Endothelial cell of umbilical vein (primary cell): ENCODE measurements around the gene METTL24. TPM values are rescaled to one million over a fixed set of nuclear protein-coding genes. Genes with fewer than 3 reads are reported as not detected.

Experiments used
- BruUV-seq: library from RNA; stranded (reverse); fragments of 400-500 nt; replicated peaks from 2 replicates; lab custom pipeline; 2021; lab: Mats Ljungman, UMichigan
- CTCF ChIA-PET: fragments of 300-600, 350-600 bp; sonication (Branson Sonifier 250); formaldehyde crosslinking; loops from one replicate; lab custom pipeline; 2021; ENCODE audit warnings: antibody characterized with exemption, inconsistent platforms; lab: Charles Lee
- POLR2A ChIA-PET: fragments of 300-600, 350-600 bp; sonication (Branson Sonifier 250); formaldehyde crosslinking; loops from one replicate; lab custom pipeline; 2021; ENCODE audit warnings: antibody characterized with exemption, inconsistent platforms; lab: Charles Lee
- DNase-seq: peaks from one replicate; pipeline ENCODE4 v3.0.0-alpha.2; 2011; ENCODE audit warnings: low read depth, low spot score
- FAIRE-seq: peaks from 2 replicates; lab custom pipeline; 2011; peaks lifted over from hg19 to GRCh38; lab: Jason Lieb, UNC
- H2AFZ ChIP-seq: 2 replicates; pipeline ENCODE4 v1.6.0; 2012; ENCODE audit warnings: low read depth, low read length, control low read depth, inconsistent platforms
- H3K27ac ChIP-seq: 2 replicates; pipeline ENCODE4 v1.5.1; 2011; ENCODE audit warnings: low read depth, mild to moderate bottlenecking, control low read depth, low read length, moderate library complexity; ENCODE audit not compliant: insufficient read depth
- H3K27me3 ChIP-seq, 2 experiments: 2 replicates each; pipeline versions ENCODE4 v1.6.0 to v1.6.1; 2011; ENCODE audit warnings: low read length in 2 of 2, mixed read lengths in 1 of 2; ENCODE audit not compliant: control insufficient read depth in 2 of 2, insufficient read depth in 2 of 2
- H3K36me3 ChIP-seq, 2 experiments: 2 replicates in 1 of 2; 3 replicates in 1 of 2; pipeline ENCODE4 v1.5.1; 2011; ENCODE audit warnings: low read length in 2 of 2, mild to moderate bottlenecking in 1 of 2, moderate library complexity in 1 of 2; ENCODE audit not compliant: control insufficient read depth in 2 of 2, insufficient read depth in 2 of 2; ENCODE audit errors: extremely low read depth in 1 of 2
- H3K4me1 ChIP-seq: 3 replicates; pipeline ENCODE4 v1.5.1; 2011; ENCODE audit warnings: mild to moderate bottlenecking, low read length; ENCODE audit not compliant: control insufficient read depth, insufficient read depth; ENCODE audit errors: extremely low read depth
- H3K4me2 ChIP-seq: 2 replicates; pipeline ENCODE4 v1.6.1; 2011; ENCODE audit warnings: low read length, control low read depth, mixed read lengths; ENCODE audit not compliant: insufficient read depth
- H3K4me3 ChIP-seq, 3 experiments: fragments of 200-600 bp in 1 of 3; sonication (generic), shearing (Covaris generic) in 1 of 3; replicated peaks in 1 of 3; 2 replicates each; pipeline ENCODE4 v1.5.1; 2011 to 2016; ENCODE audit warnings: control low read depth in 3 of 3, low read length in 3 of 3, mild to moderate bottlenecking in 2 of 3, inconsistent platforms in 1 of 3, low read depth in 1 of 3, moderate library complexity in 1 of 3; ENCODE audit not compliant: insufficient read depth in 1 of 3
- H3K79me2 ChIP-seq: 2 replicates; pipeline ENCODE4 v1.6.0; 2012; ENCODE audit warnings: low read length, inconsistent platforms; ENCODE audit not compliant: control insufficient read depth, insufficient read depth
- H3K9ac ChIP-seq: replicated peaks from 2 replicates; pipeline ENCODE3; 2011; ENCODE audit warnings: low read length, control low read depth; ENCODE audit not compliant: insufficient read depth; ENCODE audit errors: extremely low read depth
- H3K9me1 ChIP-seq: replicated peaks from 3 replicates; pipeline ENCODE4 v1.6.0; 2011; ENCODE audit warnings: mild to moderate bottlenecking, low read length; ENCODE audit not compliant: control insufficient read depth, insufficient read depth; ENCODE audit errors: extremely low read depth
- H3K9me3 ChIP-seq: replicated peaks from 2 replicates; pipeline ENCODE4 v1.5.1; 2012; ENCODE audit warnings: low read length, inconsistent platforms; ENCODE audit not compliant: control insufficient read depth, insufficient read depth
- H4K20me1 ChIP-seq: replicated peaks from 2 replicates; pipeline ENCODE3; 2011; ENCODE audit warnings: mild to moderate bottlenecking, low read length; ENCODE audit not compliant: control insufficient read depth, insufficient read depth; ENCODE audit errors: extremely low read depth
- EZH2 ChIP-seq: IDR thresholded peaks from 2 replicates; pipeline ENCODE4 v1.6.1; 2012; ENCODE audit warnings: borderline replicate concordance, low read depth, mild to moderate bottlenecking, moderate library complexity, low read length, inconsistent platforms; ENCODE audit not compliant: severe bottlenecking
- FOS ChIP-seq: IDR thresholded peaks from 2 replicates; pipeline ENCODE4 v1.6.1; 2011; ENCODE audit warnings: mild to moderate bottlenecking, low read length, moderate library complexity, borderline replicate concordance; ENCODE audit not compliant: insufficient read depth
- GATA2 ChIP-seq: IDR thresholded peaks from 2 replicates; pipeline ENCODE4 v1.7.0; 2011; ENCODE audit warnings: low read depth, mild to moderate bottlenecking, moderate library complexity, mixed read lengths, low read length; ENCODE audit not compliant: insufficient read length, insufficient read depth
- JUN ChIP-seq: IDR thresholded peaks from 2 replicates; pipeline ENCODE4 v1.6.1; 2011; ENCODE audit warnings: borderline replicate concordance, low read depth; ENCODE audit not compliant: insufficient read length, insufficient read depth
- MYC ChIP-seq: IDR thresholded peaks from one replicate; pipeline ENCODE4 v1.6.1; 2011; ENCODE audit warnings: mild to moderate bottlenecking, low read depth, low read length
- POLR2A ChIP-seq: IDR thresholded peaks from 2 replicates; pipeline ENCODE4 v1.6.1; 2012; ENCODE audit warnings: low read depth, mild to moderate bottlenecking, control low read depth, low read length
- POLR2AphosphoS5 ChIP-seq: IDR thresholded peaks from 2 replicates; pipeline ENCODE4 v1.6.1; 2012; ENCODE audit warnings: low read depth, mild to moderate bottlenecking, control low read depth, low read length, moderate library complexity; ENCODE audit not compliant: insufficient read depth
- dilution Hi-C: fragments of 300-500 bp; cut with MboI; formaldehyde crosslinking; loops from one replicate; pipeline ENCODE4 v1.15.0; 2019; ENCODE audit warnings: low sequenced_read_pairs; ENCODE audit not compliant: extremely low pct_ligation_motif_present
- intact Hi-C: fragments of 100-400 bp; cut with micrococcal nuclease; formaldehyde crosslinking; loops from one replicate; pipeline ENCODE4 v1.10.0; 2022
- polyA plus RNA-seq, 4 experiments: library from polyadenylated mRNA; depleted of rRNA in 3 of 4; stranded (reverse) in 3 of 4; unstranded in 1 of 4; fragments of >200 nt; gene quantifications; 2 replicates each; pipeline versions ENCODE4 v1.2.1 to v1.2.3, GENCODE V29; 2011 to 2012; ENCODE audit warnings: missing spikeins in 1 of 4
- total RNA-seq: library from RNA; stranded (reverse); gene quantifications from 2 replicates; pipeline ENCODE4 v1.2.3, GENCODE V29; 2021
- TF ChIP-seq, protein P1 (sequence below), 2 donors: IDR thresholded peaks; 1 replicate in 1 of 2; 2 replicates in 1 of 2; pipeline ENCODE4 v1.5.1; 2011; ENCODE audit warnings: low read length in 2 of 2, mild to moderate bottlenecking in 2 of 2, moderate library complexity in 2 of 2, control low read depth in 1 of 2, inconsistent platforms in 1 of 2, low read depth in 1 of 2; ENCODE audit not compliant: insufficient read depth in 1 of 2; ENCODE audit errors: extremely low read depth in 1 of 2
- TF ChIP-seq, protein P2 (sequence below): IDR thresholded peaks from 2 replicates; pipeline ENCODE4 v1.6.1; 2011; ENCODE audit not compliant: insufficient read depth, insufficient read length

METTL24 gene
- total and polyA plus RNA-seq, 2 donors (not counting 3 experiments of a cell fraction or from before 2014, with no cell fraction given) = not detected

DNA sequence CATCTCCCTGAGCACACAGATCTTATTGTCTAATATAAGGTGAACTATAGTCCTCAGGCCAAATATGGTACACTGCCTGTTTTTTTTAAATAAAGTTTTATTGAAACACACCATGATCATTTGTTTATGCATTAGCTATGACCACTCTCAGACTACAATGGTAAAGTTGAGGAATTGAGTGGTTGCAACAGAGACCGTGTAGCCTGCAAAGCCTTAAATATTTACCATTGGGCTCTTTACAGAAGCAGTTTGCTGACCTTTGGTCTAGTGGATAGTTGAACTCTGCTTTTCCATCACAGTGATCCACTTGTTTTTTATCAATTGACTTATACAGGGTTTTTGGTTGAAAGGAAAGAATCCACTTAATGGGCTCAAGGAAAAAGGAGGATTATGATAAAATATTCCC lies 27.3 kb upstream of the METTL24 start:
- dilution Hi-C loops = no loop called here
- intact Hi-C loops = no loop called here

DNA sequence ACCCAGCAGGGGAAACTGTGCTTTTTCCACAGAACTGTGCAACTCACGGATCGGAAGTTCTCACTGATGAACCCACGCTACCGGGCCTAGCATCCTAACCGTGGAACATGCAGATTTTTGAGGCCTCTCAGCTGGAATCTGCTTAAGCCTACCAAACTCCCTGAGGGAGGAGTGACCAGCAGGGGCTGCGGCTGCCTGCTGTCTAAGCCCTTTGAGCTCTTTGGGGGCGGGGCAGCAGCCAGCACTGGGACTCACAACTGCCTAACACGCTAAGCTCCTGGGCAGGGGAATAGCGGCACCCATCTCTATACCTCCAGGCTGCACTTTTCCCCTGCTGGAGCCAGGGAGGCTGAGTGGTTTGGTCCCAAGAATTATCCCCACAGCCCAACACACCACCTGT lies 20.4 kb upstream of the METTL24 start:
- H3K27me3 ChIP-seq = peaks cover 3 to 12% of the 10 kb centered on the region in 2 experiments
- H2AFZ ChIP-seq = no peak overlapping the region
- DNase-seq = no peak
- no peaks in the 10 kb centered on the region for H3K79me2 ChIP-seq
- FAIRE-seq = no peak
- dilution Hi-C loops = no loop called here
- H3K4me2 ChIP-seq = no peak overlapping the region
- H3K4me3 ChIP-seq = no peak overlapping the region
- TF ChIP-seq JUN (no peak), MYC (no peak), EZH2 (no peak), POLR2AphosphoS5 (no peak), GATA2 (no peak), FOS (no peak), POLR2A (no peak)
- TF ChIP-seq, protein P1, sequence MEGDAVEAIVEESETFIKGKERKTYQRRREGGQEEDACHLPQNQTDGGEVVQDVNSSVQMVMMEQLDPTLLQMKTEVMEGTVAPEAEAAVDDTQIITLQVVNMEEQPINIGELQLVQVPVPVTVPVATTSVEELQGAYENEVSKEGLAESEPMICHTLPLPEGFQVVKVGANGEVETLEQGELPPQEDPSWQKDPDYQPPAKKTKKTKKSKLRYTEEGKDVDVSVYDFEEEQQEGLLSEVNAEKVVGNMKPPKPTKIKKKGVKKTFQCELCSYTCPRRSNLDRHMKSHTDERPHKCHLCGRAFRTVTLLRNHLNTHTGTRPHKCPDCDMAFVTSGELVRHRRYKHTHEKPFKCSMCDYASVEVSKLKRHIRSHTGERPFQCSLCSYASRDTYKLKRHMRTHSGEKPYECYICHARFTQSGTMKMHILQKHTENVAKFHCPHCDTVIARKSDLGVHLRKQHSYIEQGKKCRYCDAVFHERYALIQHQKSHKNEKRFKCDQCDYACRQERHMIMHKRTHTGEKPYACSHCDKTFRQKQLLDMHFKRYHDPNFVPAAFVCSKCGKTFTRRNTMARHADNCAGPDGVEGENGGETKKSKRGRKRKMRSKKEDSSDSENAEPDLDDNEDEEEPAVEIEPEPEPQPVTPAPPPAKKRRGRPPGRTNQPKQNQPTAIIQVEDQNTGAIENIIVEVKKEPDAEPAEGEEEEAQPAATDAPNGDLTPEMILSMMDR (IDR thresholded peaks at IDR 0.05; ENCODE audit: extremely low read depth in 1 of 2, insufficient read depth in 1 of 2, low read depth in 1 of 2, low read length in 2 of 2) = no peak
- TF ChIP-seq, protein P2, sequence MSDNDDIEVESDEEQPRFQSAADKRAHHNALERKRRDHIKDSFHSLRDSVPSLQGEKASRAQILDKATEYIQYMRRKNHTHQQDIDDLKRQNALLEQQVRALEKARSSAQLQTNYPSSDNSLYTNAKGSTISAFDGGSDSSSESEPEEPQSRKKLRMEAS = no peak
- ChIA-PET POLR2A (no interaction called here), CTCF (no interaction called here)
- no TSS peak for BruUV-seq
- no peaks in the 10 kb centered on the region for H3K36me3 ChIP-seq
- intact Hi-C loops = no loop called here
- no peaks in the 10 kb centered on the region for H3K9me3 ChIP-seq
- no peak overlapping the region for H3K9ac ChIP-seq
- H3K27ac ChIP-seq = no peak overlapping the region
- no peaks in the 10 kb centered on the region for H4K20me1 ChIP-seq
- H3K9me1 ChIP-seq = no peaks in the 10 kb centered on the region
- H3K4me1 ChIP-seq = no peaks in the 10 kb centered on the region

More for the DNA sequence above, 27.3 kb upstream of the METTL24 start:
- Histone ChIP-seq H3K36me3 (no peaks in the 10 kb centered on the region), H3K79me2 (no peaks in the 10 kb centered on the region), H3K4me3 (no peak overlapping the region), H3K9me3 (no peaks in the 10 kb centered on the region), H4K20me1 (no peaks in the 10 kb centered on the region), H3K27me3 (peaks cover 9 to 16% of the 10 kb centered on the region in 2 experiments), H3K9ac (no peak overlapping the region), H2AFZ (no peak overlapping the region), H3K4me2 (no peak overlapping the region), H3K9me1 (no peaks in the 10 kb centered on the region), H3K4me1 (peaks cover 14% of the 10 kb centered on the region), H3K27ac (no peak overlapping the region)
- CTCF ChIA-PET = interaction anchor here (1.8 kb wide), 1 partner anchor 346 kb away, joined by 4 read pairs; no protein-coding TSS in a partner anchor
- DNase-seq (no peak), FAIRE-seq (no peak)
- BruUV-seq = no TSS peak
- TF ChIP-seq, protein P1 (IDR thresholded peaks at IDR 0.05; ENCODE audit: extremely low read depth in 1 of 2, insufficient read depth in 1 of 2, low read depth in 1 of 2, low read length in 2 of 2) = no peak
- no peak for TF ChIP-seq MYC
- TF ChIP-seq EZH2 = no peak
- TF ChIP-seq GATA2 = no peak
- no peak for TF ChIP-seq FOS
- POLR2A ChIA-PET = no interaction called here
